HEK293T (cell line): ENCODE data around the gene AGK.
"Not testable (repeated sequence)": the region's sequence is repeated elsewhere in the genome, so short reads cannot be mapped to it uniquely, and the experiment has no call there.

ENCODE experiments used
- CTCF ChIA-PET: fragments of 350-600 bp; formaldehyde crosslinking; extraction: SDS; loops from one replicate; lab custom pipeline; 2021; ENCODE audit warnings: antibody characterized with exemption, inconsistent platforms; lab: Yijun Ruan, JAX
- POLR2A ChIA-PET: fragments of 350-600 bp; formaldehyde crosslinking; extraction: SDS; loops from one replicate; lab custom pipeline; 2020; ENCODE audit warnings: antibody characterized with exemption, inconsistent platforms; lab: Yijun Ruan, JAX
- DNase-seq: peaks from one replicate; pipeline ENCODE4 v3.0.0; 2012; ENCODE audit warnings: mixed read lengths; ENCODE audit errors: extremely low spot score
- ARNT ChIP-seq: fragments of 450-650 bp; IDR thresholded peaks from 2 replicates; pipeline ENCODE4 v1.6.1; 2017; ENCODE audit warnings: mild to moderate bottlenecking
- BHLHE40 ChIP-seq: fragments of 450-650 bp; IDR thresholded peaks from 2 replicates; pipeline ENCODE4 v1.6.1; 2016; ENCODE audit warnings: mild to moderate bottlenecking, moderate library complexity, borderline replicate concordance
- CTBP1 ChIP-seq: fragments of 450-650 bp; IDR thresholded peaks from 2 replicates; pipeline ENCODE4 v1.6.1; 2016; ENCODE audit warnings: borderline replicate concordance
- ELF4 ChIP-seq: fragments of 450-650 bp; IDR thresholded peaks from 2 replicates; pipeline ENCODE4 v1.6.1; 2017; ENCODE audit warnings: antibody characterized with exemption
- FOXA1 ChIP-seq: fragments of 450-650 bp; IDR thresholded peaks from 2 replicates; pipeline ENCODE4 v1.6.1; 2016; ENCODE audit warnings: mild to moderate bottlenecking
- FOXK2 ChIP-seq: fragments of 450-650 bp; IDR thresholded peaks from 2 replicates; pipeline ENCODE4 v1.6.1; 2016; ENCODE audit warnings: mild to moderate bottlenecking
- FOXM1 ChIP-seq: fragments of 450-650 bp; IDR thresholded peaks from 2 replicates; pipeline ENCODE4 v1.6.1; 2017; ENCODE audit warnings: mild to moderate bottlenecking, borderline replicate concordance
- HDGF ChIP-seq: fragments of 450-650 bp; IDR thresholded peaks from 2 replicates; pipeline ENCODE4 v1.6.1; 2017; ENCODE audit warnings: antibody characterized with exemption, borderline replicate concordance
- L3MBTL2 ChIP-seq: fragments of 450-650 bp; conservative IDR thresholded peaks from 2 replicates; pipeline ENCODE4 v1.6.1; 2016; ENCODE audit warnings: mild to moderate bottlenecking
- LEF1 ChIP-seq: fragments of 450-650 bp; IDR thresholded peaks from 2 replicates; pipeline ENCODE4 v1.6.1; 2017; ENCODE audit warnings: mild to moderate bottlenecking, borderline replicate concordance
- NFRKB ChIP-seq: fragments of 450-650 bp; IDR thresholded peaks from 2 replicates; pipeline ENCODE4 v1.6.1; 2016; ENCODE audit warnings: mild to moderate bottlenecking, moderate library complexity
- SP1 ChIP-seq: fragments of 450-650 bp; IDR thresholded peaks from 2 replicates; pipeline ENCODE4 v1.6.1; 2017
- SUZ12 ChIP-seq: fragments of 450-650 bp; IDR thresholded peaks from 2 replicates; pipeline ENCODE4 v1.6.1; 2016; ENCODE audit warnings: mild to moderate bottlenecking
- TARDBP ChIP-seq: fragments of 450-650 bp; IDR thresholded peaks from 2 replicates; pipeline ENCODE4 v1.6.1; 2016
- ZNF384 ChIP-seq: fragments of 450-650 bp; IDR thresholded peaks from 2 replicates; pipeline ENCODE4 v1.6.1; 2016
- TF ChIP-seq, protein P1 (sequence below): fragments of 450-650 bp; IDR thresholded peaks from 2 replicates; pipeline ENCODE4 v1.6.1; 2016

Gene AGK

DNA sequence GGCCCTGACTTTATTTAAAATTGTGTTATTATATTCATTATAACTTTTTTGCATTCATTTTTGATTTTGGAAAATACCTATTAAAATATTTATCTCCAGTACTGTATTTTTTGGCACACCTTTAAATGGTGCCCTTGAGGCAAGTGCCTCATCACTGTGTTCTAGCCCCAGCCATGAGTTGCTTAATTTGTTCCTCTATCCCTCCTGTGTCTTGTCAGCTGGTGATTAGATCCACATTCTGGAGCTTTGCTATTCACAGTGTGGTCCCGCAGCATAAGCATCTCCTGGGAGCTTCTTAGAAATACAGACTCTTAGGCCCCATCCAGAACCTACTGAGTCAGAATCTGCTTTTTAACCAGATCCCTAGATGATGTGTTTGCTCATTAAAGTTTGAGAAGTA is 19.8 kb downstream of the AGK start:
- POLR2A ChIA-PET, result no interaction called here
- DNase-seq, result no peak
- CTCF ChIA-PET, result interaction anchor here (0.7 kb wide), 1 partner anchor 728 kb away, joined by 3 read pairs; no protein-coding TSS in a partner anchor
- TF ChIP-seq TARDBP, result no peak
- TF ChIP-seq, protein P1, sequence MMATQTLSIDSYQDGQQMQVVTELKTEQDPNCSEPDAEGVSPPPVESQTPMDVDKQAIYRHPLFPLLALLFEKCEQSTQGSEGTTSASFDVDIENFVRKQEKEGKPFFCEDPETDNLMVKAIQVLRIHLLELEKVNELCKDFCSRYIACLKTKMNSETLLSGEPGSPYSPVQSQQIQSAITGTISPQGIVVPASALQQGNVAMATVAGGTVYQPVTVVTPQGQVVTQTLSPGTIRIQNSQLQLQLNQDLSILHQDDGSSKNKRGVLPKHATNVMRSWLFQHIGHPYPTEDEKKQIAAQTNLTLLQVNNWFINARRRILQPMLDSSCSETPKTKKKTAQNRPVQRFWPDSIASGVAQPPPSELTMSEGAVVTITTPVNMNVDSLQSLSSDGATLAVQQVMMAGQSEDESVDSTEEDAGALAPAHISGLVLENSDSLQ, result no peak
- TF ChIP-seq FOXM1, result no peak
- no peak for TF ChIP-seq LEF1
- no peak for TF ChIP-seq HDGF
- TF ChIP-seq BHLHE40, result no peak
- TF ChIP-seq ZNF384, result no peak
- TF ChIP-seq CTBP1, result no peak
- TF ChIP-seq FOXA1, result no peak
- no peak for TF ChIP-seq SUZ12

DNA sequence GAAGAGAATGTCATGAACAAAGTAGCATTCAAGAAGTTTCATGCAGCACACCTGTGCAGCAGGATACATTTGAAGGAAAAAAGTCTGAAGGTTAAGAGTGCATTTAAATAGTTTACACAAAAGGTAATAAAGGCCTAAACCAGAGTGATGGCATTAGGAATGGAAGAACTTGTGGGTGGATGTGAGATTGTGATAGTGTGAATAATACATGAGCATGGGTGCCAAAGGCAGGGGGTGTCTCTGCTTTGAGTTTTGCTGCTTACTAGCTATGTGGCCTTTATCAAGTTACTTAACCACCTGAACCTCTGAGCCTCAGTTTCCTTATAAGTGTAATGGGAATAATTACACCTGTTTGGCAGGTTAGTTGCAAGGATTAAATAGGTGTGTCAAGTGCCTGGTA is 21.0 kb downstream of the AGK start:
- no peak for TF ChIP-seq LEF1
- TF ChIP-seq ELF4, result no peak
- TF ChIP-seq TARDBP, result no peak
- TF ChIP-seq FOXK2, result no peak
- TF ChIP-seq ARNT, result no peak
- TF ChIP-seq CTBP1, result no peak
- TF ChIP-seq FOXA1, result no peak
- TF ChIP-seq HDGF, result no peak
- TF ChIP-seq, protein P1, result no peak
- no peak for TF ChIP-seq SUZ12
- no peak for TF ChIP-seq NFRKB
- no peak for TF ChIP-seq SP1
- TF ChIP-seq L3MBTL2, result no peak
- TF ChIP-seq FOXM1, result no peak
- TF ChIP-seq BHLHE40, result no peak
- TF ChIP-seq ZNF384, result no peak
- CTCF ChIA-PET, result no interaction called here
- POLR2A ChIA-PET, result no interaction called here
- no peak for DNase-seq

DNA sequence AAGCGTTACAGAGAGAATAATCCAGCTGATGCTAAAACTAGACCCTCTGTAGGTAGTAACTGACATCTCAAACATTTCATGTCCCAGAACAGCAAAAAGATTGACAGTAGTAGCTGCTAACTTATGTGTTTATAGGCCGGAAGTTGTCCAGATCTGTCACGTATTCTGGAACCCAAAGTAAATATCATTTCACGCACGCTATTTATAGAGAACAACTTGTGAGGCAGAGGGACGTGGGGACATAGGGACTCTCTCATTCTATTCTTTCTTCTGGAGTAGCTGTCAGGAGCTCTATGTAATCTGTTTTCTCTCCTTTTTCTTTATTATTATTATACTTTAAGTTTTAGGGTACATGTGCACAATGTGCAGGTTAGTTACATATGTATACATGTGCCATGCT is 22.3 kb downstream of the AGK start:
- ChIA-PET CTCF (no interaction called here), POLR2A (interaction anchor here (0.6 kb wide), 1 partner anchor 214 kb away, joined by 3 read pairs; no protein-coding TSS in a partner anchor)
- no peak for TF ChIP-seq HDGF
- no peak for DNase-seq

DNA sequence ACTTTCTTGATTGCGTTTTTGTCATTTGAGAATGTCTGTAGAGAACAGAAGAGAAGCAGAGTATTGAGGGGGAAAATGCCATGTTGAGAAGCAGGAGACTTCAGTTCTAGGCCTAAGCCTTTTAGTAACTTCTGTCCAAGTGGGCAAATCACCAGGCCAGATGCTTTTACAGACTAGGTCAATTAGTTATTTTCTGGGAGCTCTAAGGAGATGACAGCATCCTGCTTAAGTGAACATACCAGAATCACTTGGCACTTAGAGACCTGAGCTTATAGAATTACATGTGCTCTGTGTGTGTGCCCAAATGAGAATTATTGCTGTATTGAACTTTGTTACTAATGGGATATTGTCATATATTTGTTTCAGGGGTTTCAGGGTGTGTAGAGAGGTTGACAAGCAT is 24.0 kb downstream of the AGK start:
- CTCF ChIA-PET, result no interaction called here
- POLR2A ChIA-PET, result no interaction called here
- DNase-seq, result no peak
- TF ChIP-seq ELF4 (no peak), TARDBP (no peak), BHLHE40 (no peak)

DNA sequence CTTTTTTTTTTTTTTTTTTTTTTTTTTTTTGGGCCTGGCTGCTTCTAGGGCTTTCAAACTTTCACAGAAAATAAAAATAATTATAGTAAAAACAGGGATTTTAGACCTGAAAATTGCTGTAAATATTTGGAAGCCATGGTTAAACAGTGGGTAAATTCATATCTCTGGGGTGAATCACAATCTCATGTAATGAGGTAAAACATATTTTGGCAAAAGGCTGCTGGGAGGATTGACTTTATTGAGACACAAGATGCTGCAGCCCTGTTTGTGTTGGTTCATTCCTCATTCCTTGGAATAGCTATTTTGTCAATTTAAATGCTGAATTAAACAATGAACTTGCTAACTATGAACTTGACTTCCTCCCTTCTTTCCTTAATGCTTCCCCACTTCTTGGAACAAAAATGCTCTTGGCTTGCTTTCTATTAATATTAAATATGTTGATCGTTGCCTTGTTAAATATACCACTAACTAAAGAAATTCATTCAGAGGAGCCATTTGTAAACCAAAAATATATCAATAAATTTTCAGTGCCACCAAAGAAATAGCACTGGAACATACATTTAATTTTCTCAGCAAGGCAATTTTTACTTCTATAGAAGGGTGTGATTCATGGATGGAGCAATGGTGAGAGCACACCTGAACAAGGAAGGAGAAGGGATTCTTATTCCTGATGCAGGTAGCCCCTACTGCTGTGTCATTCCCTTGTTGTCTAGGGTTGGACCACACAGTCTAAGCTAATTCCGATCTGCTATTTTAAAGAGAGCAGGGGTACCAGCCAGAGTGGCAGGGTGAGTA is 24.6 kb downstream of the AGK start:
- TF ChIP-seq FOXA1 (no peak), LEF1 (no peak), SP1 (no peak), BHLHE40 (no peak), ELF4 (no peak)
- no peak for DNase-seq
- POLR2A ChIA-PET, result no interaction called here
- CTCF ChIA-PET, result no interaction called here

DNA sequence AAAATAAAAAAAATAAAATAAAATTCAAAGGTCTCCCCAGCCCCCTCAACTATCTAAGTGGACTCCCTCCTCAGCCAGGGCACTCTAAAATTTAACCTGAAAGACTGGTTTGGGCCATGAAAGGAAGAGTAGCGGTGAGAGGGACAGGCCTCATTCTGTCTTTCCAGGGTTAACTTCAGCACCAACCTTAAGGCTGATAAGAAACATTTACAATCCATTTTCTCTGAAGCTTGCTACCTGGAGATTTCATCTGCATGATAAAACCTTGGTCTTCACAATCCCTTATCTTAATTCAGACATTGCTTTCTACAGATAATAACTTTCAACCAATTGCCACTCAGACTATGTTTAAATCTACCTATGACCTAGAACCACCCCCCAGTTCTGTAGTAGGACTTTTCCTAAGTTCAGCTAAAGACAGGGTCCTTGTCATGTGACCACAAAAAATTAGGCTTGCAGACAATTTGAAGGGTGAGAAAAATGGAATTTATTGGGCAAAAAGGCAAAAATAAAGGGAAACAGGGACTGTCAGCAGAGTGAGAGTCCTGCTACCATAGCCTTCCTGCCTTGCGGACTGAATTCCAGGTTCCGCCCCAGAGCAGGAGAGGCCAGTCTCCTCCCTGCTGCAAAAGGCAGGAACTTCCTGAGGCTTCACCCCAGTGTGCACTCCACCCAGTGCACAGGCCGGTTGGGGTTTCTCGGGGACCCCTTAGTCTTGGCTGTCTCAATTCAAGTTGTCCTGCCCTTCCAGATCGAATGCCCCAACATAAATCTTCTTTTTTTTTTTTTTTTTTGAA is 26.0 kb downstream of the AGK start:
- ChIA-PET CTCF (no interaction called here), POLR2A (no interaction called here)

DNA sequence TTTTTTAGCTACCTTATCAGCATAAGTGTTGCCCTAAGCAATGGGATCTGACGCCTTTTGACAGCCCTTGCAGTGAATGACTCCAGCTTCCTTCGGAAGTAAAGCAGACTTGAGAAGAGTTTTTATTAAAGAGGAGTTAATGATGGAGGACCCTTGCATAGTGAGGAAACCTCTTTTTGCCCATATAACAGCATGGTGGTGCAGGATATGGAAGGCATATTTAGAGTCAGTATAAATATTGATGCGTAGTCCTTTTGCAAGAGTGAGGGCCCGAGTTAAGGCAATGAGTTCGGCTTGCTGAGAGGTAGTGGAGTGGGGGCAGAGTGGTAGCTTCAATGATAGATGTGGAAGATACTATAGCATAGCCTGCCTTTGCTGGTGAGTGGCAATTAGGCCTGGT is 28.7 kb downstream of the AGK start:
- DNase-seq, POLR2A ChIA-PET, CTCF ChIA-PET: not testable (repeated sequence)

More for the DNA sequence above, 26.0 kb downstream of the AGK start:
- TF ChIP-seq LEF1 (no peak), SP1 (no peak), HDGF (no peak), ELF4 (no peak), ZNF384 (no peak), TARDBP (no peak), BHLHE40 (no peak), L3MBTL2 (no peak), ARNT (no peak), CTBP1 (no peak), NFRKB (no peak), FOXM1 (no peak), FOXA1 (no peak), SUZ12 (no peak), FOXK2 (no peak)
- TF ChIP-seq, protein P1, result no peak
- no peak for DNase-seq

DNA sequence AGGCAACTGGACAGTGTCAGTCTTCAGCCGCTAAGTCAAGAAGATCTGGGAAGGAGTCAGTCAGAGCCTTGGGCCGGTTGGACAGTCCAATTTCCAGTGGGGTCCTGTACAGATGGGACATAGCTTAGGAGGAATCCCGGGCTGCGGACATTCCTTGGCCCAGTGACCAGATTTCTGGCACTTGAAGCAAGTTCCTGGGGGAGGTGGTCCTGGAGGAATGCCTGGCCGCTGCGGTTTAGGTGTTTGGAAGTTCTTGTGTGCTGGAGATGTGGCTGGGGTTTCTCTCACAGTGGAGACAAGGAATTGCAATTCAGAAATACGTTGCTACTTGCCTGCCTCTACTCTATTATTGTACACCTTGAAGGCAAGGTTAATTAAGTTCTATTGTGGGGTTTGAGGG is 30.9 kb downstream of the AGK start:
- CTCF ChIA-PET, POLR2A ChIA-PET, DNase-seq: not testable (repeated sequence)
